ENCODE data around the gene SIGLEC1.

The SIGLEC1 gene

DNA sequence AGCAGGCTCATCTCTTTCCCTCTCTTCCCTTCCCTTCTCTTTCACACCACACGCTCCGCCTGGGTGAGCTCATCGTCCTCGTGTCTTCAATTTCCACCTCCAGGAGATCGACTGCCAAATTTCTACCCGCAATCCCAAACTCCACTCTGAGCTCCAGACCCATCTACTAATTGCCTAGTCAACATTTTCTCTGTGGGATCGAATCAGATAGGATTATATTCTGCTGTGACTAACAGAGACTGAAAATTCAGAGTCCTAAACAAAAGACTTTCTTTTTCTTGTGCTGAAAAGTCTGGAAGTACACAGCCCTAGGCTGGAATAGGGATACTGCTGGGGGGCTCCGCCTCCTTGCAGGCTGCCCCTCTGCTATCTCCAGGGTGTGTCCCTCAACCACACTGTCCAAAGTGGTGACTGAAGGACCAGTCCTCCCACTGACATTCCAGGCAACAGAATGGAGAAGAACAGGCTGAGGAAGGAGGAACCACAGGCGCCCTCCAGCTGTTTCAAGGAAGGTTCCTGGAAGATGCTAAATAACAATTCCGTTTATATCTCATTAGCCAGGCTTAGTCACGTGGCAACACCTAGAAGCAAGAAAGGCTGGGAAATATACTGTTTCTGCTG, 15.1 kb upstream of the SIGLEC1 start:
- peak in 1 of 3 experiments; percentile 20 for DNase-seq

DNA sequence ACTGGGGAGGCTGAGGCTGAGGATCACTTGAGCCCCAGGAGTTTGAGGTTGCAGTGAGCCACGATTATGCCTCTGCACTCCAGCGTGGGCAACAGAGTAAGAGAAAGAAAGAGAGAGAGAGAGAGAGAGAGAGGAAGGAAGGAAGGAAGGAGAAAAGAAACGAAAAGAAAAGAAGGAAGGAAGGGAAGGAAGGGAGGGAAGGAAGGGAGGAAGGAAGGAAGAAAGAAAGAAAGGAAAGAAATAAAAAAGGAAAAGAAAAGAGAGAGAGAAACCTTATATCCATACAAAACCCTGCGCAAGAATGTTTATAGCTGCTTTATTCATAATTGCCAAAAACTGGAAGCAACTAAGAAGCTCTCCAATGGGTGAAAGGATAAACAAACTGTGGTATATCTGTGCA, 12.0 kb upstream of the SIGLEC1 start:
- DNase-seq, result no peak

DNA sequence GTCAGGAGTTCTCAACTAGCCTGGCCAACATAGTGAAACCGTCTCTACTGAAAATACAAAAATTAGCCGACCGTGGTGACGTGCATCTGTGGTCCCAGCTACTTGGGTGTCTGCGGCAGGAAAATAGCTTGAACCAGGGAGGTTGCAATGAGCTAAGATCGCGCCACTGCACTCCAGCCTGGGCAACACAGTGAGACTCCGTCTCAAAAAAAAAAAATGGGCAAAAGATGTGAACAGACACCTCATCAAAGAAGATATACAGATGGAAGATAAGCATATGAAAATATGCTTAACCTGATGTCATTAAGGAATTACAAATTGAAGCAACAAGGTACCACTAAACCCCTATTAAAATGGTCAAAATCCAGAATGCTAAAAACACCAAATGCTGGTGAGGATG, 10.9 kb upstream of the SIGLEC1 start:
- DNase-seq, result no peak

DNA sequence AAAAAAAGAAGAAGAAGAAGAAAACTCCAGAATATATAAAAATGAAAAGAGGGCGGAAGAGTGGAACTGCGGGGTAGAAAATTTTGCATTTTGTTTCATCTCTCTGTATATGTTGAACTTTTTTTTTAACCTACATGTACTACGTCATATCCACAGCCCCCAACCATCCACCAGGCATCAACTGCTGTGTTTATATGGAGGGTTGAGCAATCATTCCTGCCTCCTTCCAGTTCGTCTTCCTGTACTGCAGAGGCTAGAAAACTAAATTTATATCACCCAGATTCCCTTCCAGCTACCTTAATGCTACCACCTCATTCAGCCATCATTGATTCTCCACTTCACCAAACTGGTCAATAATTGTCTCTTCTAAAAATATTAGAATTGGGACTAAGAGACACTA, 9.5 kb upstream of the SIGLEC1 start:
- no peak for DNase-seq

DNA sequence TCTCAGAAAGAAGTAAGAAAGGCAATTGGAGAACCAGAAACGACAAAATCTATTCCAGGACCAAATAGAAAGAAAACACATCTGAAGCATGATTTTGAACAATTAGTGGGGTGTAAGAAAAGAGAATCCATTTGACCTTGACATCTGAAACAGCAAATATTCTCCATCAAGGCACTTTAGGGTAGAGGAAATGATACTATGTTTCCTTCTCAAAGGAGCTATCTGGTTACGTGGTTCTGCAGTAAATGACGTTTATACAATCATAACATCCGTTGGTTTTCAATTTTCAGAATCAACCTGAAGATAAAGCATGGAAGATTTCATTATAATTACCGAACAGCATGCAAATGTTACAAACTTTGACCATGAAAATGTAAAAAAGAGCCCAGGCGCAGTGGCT, 8.2 kb upstream of the SIGLEC1 start:
- DNase-seq, result no peak

DNA sequence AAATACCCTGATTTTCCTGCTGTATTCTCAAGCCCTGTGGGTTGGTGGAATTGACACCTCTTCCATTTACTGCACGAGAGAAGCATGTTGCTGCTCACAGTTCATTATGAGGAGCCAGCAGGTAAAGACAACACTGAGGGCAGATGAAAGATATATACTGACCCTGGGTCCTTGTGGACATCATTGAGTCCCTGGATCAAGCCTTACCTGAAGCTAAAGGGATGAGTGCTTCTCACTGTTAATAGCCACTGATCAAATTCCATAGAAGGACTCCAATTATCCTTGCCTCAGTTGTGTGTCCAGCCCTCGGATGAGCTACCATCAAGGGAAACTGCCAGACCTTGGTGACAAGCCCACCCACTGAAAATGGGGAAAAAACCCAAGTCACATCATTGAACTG, 7.7 kb upstream of the SIGLEC1 start:
- DNase-seq, result no peak

DNA sequence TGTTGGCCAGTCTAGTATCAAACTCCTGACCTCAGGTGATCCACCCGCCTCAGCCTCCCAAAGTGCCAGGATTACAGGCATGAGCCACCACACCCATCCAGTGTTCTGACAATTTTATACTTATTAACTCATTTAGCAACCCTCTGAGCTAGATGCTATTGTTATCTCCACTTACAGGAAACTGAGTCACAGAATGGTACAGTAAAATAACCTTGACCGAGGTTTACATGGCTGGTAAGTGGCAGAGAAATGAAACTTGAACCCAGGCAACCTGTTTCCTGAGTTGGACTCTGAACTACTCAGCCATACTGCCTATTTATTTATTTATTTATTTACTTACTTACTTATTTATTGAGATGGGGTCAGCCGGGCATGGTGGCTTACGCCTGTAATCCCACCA, 6.6 kb upstream of the SIGLEC1 start:
- no peak for DNase-seq

DNA sequence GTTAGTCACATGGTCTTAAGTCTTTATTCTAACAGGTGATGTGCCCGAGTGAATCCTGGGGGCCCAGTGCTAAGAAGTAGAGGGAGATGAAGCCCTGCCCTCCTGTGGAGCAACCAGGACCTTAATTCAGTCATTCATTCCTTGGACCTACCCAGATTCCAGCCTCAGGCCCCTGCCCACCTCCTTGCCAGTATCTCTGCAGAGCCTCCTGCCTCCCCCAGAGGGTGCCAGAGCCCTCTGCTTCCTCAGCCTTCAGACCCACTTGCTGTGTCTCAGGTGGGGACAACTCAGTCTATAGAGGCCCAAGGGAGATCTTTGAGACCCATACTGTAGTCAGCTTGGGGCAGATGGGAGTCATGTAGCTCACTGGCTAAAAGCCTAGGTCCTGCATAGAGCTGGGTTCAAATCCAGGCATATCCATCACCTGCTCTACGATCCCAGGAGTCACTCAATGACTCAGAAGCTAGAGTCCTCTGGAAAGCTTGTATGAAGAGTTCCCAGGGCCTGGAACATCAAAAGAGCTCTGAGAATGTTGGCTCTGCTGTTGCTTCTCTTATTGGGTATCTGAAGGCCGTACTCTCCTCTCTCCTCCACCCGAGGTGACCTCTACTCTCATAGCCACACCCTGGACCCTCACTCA, 3.9 kb upstream of the SIGLEC1 start:
- peak; percentile 50 to 83 (median 50) for DNase-seq

DNA sequence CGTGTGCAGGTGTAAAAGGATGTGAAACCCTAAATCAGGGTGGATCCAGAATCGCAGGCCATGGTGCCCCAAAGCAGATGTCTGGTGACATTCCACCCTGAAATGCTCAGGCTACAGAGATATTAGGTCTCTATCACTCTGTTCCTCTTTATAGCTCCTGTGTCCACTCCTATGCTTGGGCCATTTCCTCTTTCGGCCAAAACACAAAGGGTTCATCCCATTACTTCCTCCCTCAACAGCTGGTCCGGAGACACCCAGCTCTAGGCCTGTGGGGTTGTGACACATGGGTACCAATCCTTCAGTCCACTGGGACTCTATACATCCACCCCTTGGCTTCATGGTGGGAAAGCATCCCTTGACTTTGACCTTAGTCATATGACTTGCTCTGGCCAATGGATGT, 1.7 kb upstream of the SIGLEC1 start:
- no peak for DNase-seq

DNA sequence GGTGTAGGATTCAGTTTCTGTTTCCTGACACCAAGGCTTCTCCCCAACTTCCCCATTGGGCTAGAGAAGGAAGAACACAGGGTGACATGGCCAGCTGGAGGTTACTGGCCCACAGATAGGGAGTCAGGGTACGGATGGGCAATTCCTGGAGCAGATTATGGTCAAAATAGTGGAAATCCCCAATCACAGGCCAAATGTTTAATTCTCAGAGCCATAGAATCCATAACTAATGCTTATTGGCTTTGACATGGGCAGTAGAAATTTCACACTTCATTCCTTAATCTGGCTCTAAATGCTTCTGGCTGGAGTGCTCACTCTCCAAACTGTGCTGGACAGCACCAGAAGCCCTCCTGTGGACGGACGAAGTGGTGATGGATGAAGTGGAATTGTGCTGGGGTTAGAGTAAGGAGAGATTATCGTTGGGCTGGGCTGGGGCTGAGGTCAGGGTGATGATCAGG, 887 bp downstream of the SIGLEC1 start:
- no peak for DNase-seq

DNA sequence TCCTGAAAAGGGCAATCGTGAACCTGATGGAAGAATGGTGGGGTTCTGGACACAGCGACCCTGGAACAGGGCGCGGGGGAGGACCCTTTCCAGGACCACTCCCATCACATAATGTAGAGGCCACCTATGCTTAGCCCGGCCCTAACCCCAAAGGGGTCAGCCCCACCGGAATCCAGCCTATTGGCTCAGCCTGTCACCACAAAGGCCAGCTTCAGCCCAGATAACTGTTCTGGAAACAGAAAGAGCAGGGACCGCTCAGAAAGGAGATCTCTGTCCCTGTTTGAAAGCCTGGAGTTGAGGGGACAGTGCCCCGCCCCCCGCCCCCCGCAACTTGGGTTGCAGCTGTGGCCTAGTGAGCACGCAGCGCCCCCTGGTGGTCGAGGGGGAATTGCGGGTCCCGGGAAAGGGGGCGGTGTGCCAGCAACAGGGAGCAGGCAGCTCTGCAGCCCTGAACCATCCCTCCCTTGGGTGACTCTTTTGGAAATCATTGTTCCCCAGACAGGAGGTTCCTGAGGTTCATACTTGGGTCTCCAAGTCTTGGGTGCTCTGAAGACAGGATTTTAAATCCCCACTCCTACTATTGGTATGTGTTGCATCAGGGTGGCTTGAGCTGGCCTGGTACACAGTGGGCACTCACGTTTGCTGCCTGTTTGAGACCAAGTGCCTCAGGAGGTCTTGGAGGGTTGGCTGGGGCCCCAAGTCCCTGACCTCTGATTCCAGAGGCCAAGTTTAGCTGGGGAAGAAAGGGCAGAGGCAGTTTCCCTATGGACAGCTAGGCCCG, 1.5 kb downstream of the SIGLEC1 start:
- DNase-seq, result peak; percentile 55 to 73 (median 61)

DNA sequence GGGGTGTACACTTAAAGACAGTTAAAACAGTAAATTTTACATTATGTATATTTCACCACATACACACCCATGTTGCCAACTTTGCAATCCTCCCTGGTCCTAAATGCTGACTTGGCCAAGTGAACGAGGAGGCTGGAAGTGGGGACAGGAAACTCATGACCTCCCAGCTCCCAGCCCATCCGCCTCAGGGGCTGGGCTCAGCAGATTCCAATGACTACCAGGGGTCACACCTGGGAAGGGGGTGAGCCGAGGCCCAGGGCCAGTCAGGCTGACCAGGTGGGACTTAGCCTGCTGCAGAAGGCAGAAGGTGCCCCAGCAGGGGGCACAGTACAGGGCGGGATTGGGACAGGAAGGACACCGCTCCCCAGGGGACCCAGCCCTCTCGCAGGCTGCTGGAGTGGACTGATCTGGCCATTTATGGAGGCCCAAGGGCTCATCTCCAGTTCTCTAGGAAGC, 2.4 kb downstream of the SIGLEC1 start:
- DNase-seq, result no peak

DNA sequence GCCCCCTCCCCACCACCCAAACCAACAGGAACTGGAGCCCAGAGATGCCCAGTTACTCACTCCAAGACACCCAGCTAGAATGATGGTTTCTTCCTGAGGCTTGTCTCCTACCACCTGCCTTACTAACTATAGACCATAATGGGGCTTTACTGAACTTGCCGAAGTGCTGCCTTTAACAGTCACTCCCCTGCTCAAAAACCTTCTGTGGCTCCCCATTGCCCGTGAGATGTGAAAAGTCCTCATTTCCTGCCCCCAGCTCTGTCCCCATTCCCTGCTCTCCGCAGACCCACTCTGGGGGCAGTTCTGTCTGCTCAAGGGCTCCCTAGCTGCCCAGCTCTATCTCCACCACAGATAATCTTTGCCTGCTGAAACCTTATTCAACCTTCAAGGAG, 4.9 kb downstream of the SIGLEC1 start:
- DNase-seq, result no peak

DNA sequence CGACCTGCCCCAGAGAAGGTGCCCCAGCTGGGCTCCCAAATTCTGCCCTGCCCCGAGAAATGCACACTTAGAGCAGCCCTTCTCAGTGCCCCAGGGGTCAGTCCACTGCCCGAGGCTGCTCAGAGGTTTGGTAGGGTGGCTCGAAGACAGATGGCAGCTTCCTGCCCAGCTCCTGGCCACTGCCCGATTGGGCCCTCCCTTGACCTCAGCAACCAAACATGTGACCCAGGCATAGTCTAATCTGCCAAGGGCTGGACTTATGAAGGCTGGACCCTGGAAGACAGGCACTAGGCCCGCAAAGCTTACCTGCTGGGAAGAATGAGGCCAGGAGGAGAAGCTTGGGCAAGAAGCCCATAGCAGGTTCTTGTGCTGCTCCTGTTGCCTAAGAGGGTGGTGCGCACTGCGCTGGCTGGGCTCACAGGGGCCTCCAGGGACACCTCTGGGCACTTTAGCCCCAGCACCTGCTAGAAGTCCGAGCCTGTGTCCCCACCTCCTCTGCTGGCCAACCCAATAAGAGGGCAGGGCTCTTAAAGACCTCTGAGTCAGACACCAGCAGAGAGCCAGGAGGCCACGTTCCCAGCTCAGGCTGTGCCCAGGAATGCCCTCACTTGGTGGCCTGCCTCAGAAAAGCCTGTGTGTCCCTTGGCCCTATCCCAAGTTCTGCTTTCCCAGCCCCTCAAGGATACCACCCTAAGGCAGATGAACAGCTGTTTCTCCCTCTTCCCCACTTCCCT, 5.5 kb downstream of the SIGLEC1 start:
- DNase-seq, result no peak

DNA sequence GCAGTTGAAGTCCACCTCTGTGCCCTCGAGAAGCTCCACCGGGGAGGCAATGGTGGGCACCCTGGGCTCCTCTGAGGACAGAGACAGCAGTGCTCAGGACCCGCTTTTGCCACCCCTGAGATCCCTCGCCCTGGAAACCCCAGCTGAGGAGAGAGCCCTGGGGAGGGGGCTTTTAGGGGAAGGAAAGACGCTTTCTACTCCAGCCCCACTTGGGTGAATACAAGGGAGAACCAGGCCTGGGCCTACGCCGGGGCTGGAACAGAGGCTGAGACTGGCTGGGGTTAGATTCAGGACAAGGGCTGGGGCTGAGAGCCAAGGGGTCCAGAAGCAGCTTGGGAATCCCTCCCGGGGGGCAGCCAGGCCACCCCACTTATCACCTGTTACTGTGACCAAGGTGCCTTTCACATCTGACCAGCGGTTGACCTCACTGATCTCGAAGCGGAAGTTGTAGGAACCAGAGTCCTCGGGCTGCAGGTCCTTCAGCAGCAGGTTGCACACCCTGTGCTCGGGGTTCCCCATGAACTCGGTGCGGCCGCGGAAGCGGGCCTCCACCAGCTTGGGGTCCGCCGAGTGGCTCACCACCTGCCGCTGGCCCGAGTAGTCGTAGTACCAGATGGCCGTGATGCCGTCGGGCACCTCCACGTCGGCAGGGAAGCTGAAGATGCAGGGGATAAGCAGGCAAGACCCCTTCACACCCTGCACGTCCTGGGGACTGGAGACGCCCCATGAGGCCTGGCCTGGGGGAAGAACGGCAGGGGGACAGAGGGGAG, 6.2 kb downstream of the SIGLEC1 start:
- DNase-seq, result no peak

DNA sequence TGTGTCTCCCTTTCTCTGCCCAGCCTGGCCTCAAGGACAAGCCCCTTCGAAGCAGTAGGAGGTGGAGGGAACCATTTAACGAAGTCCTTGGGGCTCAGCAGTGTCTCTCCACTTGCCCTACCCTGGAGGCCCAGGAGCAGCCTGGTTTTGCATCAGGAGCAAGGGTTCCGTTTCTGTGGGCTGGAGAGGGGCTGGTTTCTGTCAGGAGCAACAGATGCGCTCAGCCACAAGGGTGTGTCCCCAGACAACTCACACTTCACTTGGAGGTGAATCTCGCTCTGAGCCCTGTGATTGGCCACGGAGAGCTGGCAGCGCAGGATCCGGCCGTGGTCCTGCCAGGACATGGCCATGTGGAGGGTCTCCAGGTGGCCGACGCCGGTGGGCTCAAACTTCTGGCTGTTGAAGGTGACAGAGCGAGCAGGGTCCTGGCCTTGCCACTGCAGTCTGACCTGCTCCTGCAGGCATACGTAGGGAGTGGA, 6.9 kb downstream of the SIGLEC1 start:
- no peak for DNase-seq

DNA sequence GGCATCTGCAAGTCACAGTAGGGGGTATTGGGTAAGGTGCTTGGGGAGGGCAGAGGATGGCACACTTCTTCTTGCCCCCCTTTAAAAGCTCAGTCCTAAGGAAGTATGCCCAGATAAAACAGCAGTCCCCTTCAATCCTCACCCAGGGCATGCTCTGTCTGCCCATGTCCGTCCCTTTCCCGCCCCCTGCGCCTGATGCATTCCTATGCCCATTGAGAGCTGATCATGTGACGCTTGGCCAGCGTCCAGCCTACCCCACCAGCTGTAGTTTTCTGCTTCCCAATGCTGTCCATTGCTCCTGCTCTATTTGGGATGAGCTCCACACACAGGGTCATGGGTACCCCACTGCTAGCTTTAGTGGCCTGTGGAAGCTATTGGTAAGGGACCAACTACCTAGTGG, 8.3 kb downstream of the SIGLEC1 start:
- peak in 1 of 3 experiments; percentile 29 for DNase-seq

DNA sequence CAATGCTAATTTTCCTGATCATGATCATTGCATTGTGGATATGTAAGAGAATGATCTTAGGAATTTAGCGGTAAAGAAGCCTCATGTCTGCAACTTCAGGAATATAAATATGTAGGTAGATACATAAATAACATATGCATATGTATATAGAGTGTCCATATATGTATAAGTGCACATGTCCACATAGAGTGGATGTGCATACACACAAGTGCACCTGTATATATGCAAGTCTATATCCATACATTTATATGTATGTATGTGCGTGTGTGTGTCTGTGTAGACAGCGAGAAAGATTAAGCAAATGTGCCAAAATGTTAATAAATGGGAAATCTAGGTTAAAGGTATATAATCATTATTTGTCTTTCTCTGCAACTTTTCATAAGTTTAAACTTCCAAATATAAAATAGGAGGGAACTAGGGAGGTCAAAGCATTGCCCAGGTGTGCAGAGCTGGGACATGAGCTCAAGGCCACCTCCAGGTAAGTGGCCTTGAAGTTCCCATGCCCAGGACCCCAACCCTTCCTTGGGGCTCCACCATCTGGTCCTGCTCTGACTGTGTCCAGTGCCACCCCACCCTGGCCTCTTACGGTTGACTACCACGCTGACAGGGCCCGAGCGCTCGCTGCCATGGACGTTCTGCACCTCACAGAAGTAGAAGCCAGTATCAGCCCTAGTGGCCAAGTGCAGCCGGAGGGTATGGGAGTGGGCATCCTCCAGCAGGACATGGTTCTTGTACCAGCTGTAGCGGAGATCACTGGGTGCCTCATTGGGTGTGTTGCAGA, 9.6 kb downstream of the SIGLEC1 start:
- DNase-seq, result no peak

DNA sequence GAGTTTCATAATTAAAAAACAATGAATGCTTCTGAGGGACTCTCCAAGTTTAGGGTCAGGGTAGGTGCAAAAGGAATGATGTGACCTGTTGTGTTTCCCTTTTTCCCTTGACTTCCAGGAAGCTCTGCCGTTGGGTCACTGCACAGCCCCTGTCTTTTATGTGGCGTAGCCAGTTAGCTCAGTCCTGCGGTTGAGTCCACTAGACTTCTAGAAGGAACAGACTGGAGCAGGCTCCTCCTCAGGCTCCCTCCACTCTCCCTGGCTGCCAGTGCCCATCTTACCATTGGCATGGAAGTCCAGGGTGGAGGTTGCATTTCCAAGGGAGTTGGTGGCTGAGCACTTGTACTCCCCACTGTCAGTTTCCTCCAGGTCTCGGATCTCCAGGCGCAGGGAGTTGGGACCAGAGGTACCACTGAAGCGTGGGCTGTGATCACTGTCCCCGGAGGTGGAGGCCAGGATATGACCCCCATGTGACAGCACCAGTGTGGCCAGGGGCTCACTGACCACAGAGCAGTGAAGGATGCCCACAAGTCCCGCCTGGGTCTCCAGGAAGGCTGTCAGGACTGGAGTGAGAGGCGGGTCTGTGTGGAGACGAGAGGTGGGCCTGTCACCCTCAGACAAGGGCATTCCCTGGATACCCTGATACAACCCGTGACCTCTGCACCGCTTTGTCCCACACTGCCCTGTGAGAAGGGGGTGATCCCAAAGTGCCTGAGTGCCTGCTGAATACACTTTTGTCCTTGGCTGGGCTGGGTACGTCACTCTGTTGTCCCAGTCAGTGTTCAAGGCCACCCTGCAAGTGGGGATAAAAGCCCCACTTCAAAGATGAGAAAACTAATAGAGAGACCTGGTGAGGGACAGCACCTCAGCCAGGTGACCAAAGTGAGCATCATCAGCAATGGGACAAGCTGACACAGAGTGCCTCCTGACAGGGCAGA, 11.1 kb downstream of the SIGLEC1 start:
- no peak for DNase-seq

DNA sequence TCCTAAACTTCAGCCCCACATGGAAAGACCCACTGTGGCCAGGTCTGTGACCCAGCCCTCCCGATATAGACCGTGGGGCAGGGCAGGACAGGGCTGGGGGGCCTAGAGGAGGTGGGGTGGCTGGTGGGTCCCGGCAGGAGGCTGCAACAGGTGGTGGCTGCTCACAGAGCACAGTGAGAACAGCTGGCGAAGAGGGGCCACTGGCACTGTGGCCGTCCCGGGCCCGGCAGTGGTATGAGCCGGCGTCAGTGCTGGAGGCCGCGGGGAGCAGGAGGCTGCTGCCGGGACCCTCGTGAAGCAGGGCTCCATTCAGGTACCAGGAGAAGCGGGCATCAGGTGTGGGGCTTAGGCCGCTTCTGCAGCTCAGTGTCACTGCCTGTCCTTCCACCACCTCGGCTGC, 13.4 kb downstream of the SIGLEC1 start:
- no peak for DNase-seq

All from NCI-H1417 (cell line).